ENCODE data around the gene HSPA1B. TPM values are rescaled to one million over a fixed set of nuclear protein-coding genes. Genes with fewer than 3 reads are reported as not detected.

HSPA1B gene
- total and polyA plus RNA-seq, 2 experiments from 2014 or later, result 88.8 to 184 TPM

DNA sequence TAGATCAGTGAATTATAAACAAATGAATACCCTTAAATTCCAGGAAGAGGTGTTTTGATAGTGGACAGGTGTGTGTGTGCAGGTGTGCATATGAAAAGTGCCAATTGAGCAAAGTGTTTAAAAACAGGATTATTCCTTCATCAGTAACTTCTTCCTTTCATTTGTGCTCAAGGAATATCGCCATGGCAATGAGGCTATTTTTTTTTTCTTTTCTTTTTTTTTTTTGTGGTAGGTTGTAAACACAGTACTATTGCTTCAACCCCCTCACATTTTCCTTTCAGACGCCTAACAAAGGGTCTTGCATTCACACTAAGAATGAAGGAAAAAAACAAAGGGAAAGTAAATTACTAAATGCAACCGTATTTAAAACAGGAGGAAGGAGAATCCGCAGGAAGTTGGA is 2.0 kb upstream of the HSPA1B start:
- no peak overlapping the region for H3K4me3 ChIP-seq

DNA sequence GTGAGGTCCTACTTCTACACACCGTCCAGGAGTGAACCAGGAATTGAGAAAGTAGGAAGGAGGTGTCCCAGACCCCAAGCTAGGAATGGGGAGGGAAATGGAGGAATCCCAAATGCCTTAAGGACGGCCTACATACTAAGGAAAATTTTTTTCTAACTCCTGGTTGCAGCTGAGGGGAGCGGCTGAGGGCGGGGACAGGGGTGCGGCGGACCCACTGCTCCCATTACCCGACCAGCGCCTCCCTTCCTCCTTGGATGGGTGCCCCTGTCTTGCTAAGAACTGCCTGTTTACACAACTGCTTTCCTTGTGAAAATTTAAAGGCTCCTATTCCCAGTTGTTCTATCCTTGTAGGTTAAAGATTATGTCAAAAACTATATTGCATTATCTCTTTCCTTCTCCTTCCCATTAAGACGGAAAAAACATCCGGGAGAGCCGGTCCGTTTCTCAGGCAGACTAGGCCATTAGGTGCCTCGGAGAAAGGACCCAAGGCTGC is 699 bp upstream of the HSPA1B start:
- H3K4me3 ChIP-seq, result peak overlapping the region; percentile 32
- H3K36me3 ChIP-seq, result no peaks in the 10 kb centered on the region
- DNase-seq (ENCODE audit: low read depth in 1 of 2, low spot score in 1 of 2), result peak; percentile 53 to 96
- peaks cover 13% of the 10 kb centered on the region for H3K4me1 ChIP-seq (ENCODE audit: low read depth)
- H3K9me3 ChIP-seq (ENCODE audit: low read depth), result no peaks in the 10 kb centered on the region
- H3K27me3 ChIP-seq, result no peaks in the 10 kb centered on the region
- TF ChIP-seq, protein P1, sequence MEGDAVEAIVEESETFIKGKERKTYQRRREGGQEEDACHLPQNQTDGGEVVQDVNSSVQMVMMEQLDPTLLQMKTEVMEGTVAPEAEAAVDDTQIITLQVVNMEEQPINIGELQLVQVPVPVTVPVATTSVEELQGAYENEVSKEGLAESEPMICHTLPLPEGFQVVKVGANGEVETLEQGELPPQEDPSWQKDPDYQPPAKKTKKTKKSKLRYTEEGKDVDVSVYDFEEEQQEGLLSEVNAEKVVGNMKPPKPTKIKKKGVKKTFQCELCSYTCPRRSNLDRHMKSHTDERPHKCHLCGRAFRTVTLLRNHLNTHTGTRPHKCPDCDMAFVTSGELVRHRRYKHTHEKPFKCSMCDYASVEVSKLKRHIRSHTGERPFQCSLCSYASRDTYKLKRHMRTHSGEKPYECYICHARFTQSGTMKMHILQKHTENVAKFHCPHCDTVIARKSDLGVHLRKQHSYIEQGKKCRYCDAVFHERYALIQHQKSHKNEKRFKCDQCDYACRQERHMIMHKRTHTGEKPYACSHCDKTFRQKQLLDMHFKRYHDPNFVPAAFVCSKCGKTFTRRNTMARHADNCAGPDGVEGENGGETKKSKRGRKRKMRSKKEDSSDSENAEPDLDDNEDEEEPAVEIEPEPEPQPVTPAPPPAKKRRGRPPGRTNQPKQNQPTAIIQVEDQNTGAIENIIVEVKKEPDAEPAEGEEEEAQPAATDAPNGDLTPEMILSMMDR (IDR thresholded peaks at IDR 0.05; ENCODE audit: low read depth, low read length), result no peak
- H3K27ac ChIP-seq, result peak overlapping the region; percentile 87

More for the DNA sequence above, 2.0 kb upstream of the HSPA1B start:
- Histone ChIP-seq H3K27me3 (no peaks in the 10 kb centered on the region), H3K27ac (peak overlapping the region; percentile 87), H3K4me1 (ENCODE audit: low read depth) (peaks cover 7% of the 10 kb centered on the region), H3K36me3 (no peaks in the 10 kb centered on the region), H3K9me3 (ENCODE audit: low read depth) (no peaks in the 10 kb centered on the region)
- TF ChIP-seq, protein P1 (IDR thresholded peaks at IDR 0.05; ENCODE audit: low read depth, low read length), result no peak
- no peak for DNase-seq (ENCODE audit: low read depth in 1 of 2, low spot score in 1 of 2)

DNA sequence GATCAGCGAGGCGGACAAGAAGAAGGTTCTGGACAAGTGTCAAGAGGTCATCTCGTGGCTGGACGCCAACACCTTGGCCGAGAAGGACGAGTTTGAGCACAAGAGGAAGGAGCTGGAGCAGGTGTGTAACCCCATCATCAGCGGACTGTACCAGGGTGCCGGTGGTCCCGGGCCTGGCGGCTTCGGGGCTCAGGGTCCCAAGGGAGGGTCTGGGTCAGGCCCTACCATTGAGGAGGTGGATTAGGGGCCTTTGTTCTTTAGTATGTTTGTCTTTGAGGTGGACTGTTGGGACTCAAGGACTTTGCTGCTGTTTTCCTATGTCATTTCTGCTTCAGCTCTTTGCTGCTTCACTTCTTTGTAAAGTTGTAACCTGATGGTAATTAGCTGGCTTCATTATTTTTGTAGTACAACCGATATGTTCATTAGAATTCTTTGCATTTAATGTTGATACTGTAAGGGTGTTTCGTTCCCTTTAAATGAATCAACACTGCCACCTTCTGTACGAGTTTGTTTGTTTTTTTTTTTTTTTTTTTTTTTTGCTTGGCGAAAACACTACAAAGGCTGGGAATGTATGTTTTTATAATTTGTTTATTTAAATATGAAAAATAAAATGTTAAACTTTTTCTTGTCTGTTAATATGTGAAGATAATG is 2.2 kb downstream of the HSPA1B start:
- no peaks in the 10 kb centered on the region for H3K36me3 ChIP-seq
- H3K27me3 ChIP-seq, result no peaks in the 10 kb centered on the region
- DNase-seq (ENCODE audit: low read depth in 1 of 2, low spot score in 1 of 2), result peak; percentile 41 to 69
- TF ChIP-seq, protein P1 (IDR thresholded peaks at IDR 0.05; ENCODE audit: low read depth, low read length), result peak; percentile 34
- peak overlapping the region; percentile 59 for H3K27ac ChIP-seq
- peak overlapping the region; percentile 77 for H3K4me3 ChIP-seq
- H3K9me3 ChIP-seq (ENCODE audit: low read depth), result no peaks in the 10 kb centered on the region
- peaks cover 13% of the 10 kb centered on the region for H3K4me1 ChIP-seq (ENCODE audit: low read depth)

DNA sequence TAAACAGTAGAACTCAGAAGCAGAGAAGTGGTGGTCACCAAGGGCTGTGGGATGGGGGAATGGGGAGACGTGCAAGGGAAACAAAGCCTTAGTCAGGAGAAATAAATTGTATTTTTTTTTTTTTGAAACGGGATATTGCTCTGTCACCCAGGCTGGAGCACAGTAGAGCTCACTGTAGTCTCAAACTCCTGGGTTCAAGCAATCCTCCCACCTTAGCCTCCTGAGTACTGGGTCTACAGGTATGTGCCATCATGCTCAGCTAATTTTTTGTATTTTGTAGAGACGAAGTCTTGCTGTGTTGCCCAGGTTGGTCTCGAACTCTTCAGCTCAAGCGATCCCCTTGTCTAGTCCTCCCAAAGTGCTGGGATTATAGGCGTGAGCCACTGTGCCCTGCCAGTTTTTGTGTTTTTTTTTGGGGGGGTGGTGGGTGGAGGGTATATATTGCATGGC is 3.4 kb downstream of the HSPA1B start:
- peak overlapping the region; percentile 77 for H3K4me3 ChIP-seq
- no peak for DNase-seq (ENCODE audit: low read depth in 1 of 2, low spot score in 1 of 2)
- H3K27ac ChIP-seq, result no peak overlapping the region
- TF ChIP-seq, protein P1 (IDR thresholded peaks at IDR 0.05; ENCODE audit: low read depth, low read length), result no peak
- no peaks in the 10 kb centered on the region for H3K27me3 ChIP-seq
- H3K9me3 ChIP-seq (ENCODE audit: low read depth), result no peaks in the 10 kb centered on the region
- H3K4me1 ChIP-seq (ENCODE audit: low read depth), result peaks cover 15% of the 10 kb centered on the region
- no peaks in the 10 kb centered on the region for H3K36me3 ChIP-seq

DNA sequence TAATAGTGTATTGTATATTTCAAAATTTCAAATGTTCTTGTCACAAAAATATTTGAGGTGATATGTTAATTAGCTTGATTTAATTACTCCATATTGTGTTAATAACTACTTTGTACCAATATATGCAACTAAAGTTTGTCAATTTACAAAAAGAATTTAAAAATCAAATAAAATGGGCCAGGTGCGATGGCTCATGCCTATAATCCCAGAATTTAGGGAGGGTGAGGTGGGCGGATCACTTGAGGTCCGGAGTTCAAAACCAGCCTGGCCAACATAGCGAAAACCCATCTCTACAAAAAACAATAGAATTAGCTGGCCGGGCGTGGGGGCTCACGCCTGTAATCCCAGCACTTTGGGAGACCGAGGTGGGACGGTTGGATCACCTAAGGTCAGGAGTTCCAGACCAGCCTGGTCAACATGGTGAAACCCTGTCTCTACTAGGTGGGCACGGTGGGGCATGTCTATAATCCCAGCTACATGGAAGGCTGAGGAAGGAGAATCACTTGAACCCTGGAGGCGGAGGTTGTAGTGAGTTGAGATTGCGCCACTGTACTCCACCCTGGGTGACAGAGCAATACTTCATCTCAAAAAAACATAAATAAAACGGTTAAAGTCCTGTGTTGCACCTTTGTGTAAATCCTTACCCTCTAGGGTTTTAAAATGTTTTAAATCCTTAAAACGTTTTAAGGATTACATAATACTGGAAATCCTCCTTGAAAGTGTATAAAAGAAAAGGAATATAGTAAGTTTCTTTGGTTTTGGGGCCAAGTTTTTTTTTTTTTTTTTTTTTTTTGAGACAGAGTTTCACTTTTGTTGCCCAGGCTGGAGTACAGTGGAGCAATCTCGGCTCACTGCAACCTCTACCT is 4.0 kb downstream of the HSPA1B start:
- no peak overlapping the region for H3K4me3 ChIP-seq
- H3K9me3 ChIP-seq (ENCODE audit: low read depth), result no peaks in the 10 kb centered on the region
- no peaks in the 10 kb centered on the region for H3K27me3 ChIP-seq
- TF ChIP-seq, protein P1 (IDR thresholded peaks at IDR 0.05; ENCODE audit: low read depth, low read length), result no peak
- peaks cover 17% of the 10 kb centered on the region for H3K4me1 ChIP-seq (ENCODE audit: low read depth)
- H3K36me3 ChIP-seq, result peaks cover under 1% of the 10 kb centered on the region
- DNase-seq (ENCODE audit: low read depth in 1 of 2, low spot score in 1 of 2), result no peak
- H3K27ac ChIP-seq, result no peak overlapping the region

Measured in cardiac muscle cell (in vitro differentiated cells and primary cell).